Stimulated activated memory B cell treated with anti-CD40 and anti-IgM and Interleukin-4, amounts not matched to agents 10 μg/mL and 1 μg/mL and 100 μg/mL, for 72 hours (primary cell): ENCODE measurements around the gene NRF1.
A peak's percentile ranks its signal among the peaks of the same experiment; 100 is the strongest.

Experiments used
- ATAC-seq: fragments of 150-1000 bp; cut with Tn5 transposase; 2 replicates; pipeline ENCODE4 v1.10.0; 2021
- H3K27ac Mint-ChIP-seq: one replicate; pipeline ENCODE4 v1.8.0; 2022; ENCODE audit warnings: mild to moderate bottlenecking, mixed read lengths
- H3K27me3 Mint-ChIP-seq: one replicate; pipeline ENCODE4 v1.8.0; 2022; ENCODE audit warnings: mixed read lengths
- H3K36me3 Mint-ChIP-seq: one replicate; pipeline ENCODE4 v1.8.0; 2022; ENCODE audit warnings: mixed read lengths
- H3K4me1 Mint-ChIP-seq: one replicate; pipeline ENCODE4 v1.8.0; 2022; ENCODE audit warnings: mixed read lengths
- H3K4me3 Mint-ChIP-seq: one replicate; pipeline ENCODE4 v1.8.0; 2022; ENCODE audit warnings: mild to moderate bottlenecking, moderate library complexity, mixed read lengths
- H3K9me3 Mint-ChIP-seq: one replicate; pipeline ENCODE4 v1.8.0; 2022; ENCODE audit warnings: mixed read lengths

The NRF1 gene

GRCh38 chr7:129769866-129770808, 158.6 kb downstream of the NRF1 start:
- Mint-ChIP-seq H3K27me3 (peaks cover under 1% of the 10 kb centered on the region), H3K9me3 (no peaks in the 10 kb centered on the region), H3K27ac (no peak overlapping the region), H3K4me3 (no peak overlapping the region), H3K36me3 (no peaks in the 10 kb centered on the region), H3K4me1 (peaks cover 15% of the 10 kb centered on the region)
- no peak for ATAC-seq

GRCh38 chr7:129771201-129771927, 159.8 kb downstream of the NRF1 start:
- Mint-ChIP-seq H3K27ac (no peak overlapping the region), H3K27me3 (peaks cover 11% of the 10 kb centered on the region), H3K4me1 (peaks cover 15% of the 10 kb centered on the region), H3K9me3 (no peaks in the 10 kb centered on the region), H3K36me3 (no peaks in the 10 kb centered on the region), H3K4me3 (no peak overlapping the region)
- ATAC-seq: no peak

- peaks cover 15% of the 10 kb centered on the region for H3K27me3 Mint-ChIP-seq
- peaks cover 12% of the 10 kb centered on the region for H3K4me1 Mint-ChIP-seq
- H3K36me3 Mint-ChIP-seq: no peaks in the 10 kb centered on the region
- ATAC-seq: no peak
- no peak overlapping the region for H3K27ac Mint-ChIP-seq
- no peaks in the 10 kb centered on the region for H3K9me3 Mint-ChIP-seq
- no peak overlapping the region for H3K4me3 Mint-ChIP-seq
Measured at GRCh38 chr7:129771928-129772479, 160.5 kb downstream of the NRF1 start.

GRCh38 chr7:129772646-129773280, 161.2 kb downstream of the NRF1 start:
- H3K9me3 Mint-ChIP-seq: no peaks in the 10 kb centered on the region
- no peak for ATAC-seq
- peaks cover 22% of the 10 kb centered on the region for H3K27me3 Mint-ChIP-seq
- no peak overlapping the region for H3K27ac Mint-ChIP-seq
- no peaks in the 10 kb centered on the region for H3K36me3 Mint-ChIP-seq
- H3K4me1 Mint-ChIP-seq: peaks cover 8% of the 10 kb centered on the region
- H3K4me3 Mint-ChIP-seq: no peak overlapping the region

- H3K27ac Mint-ChIP-seq: no peak overlapping the region
- peaks cover 28% of the 10 kb centered on the region for H3K27me3 Mint-ChIP-seq
- no peaks in the 10 kb centered on the region for H3K9me3 Mint-ChIP-seq
- H3K36me3 Mint-ChIP-seq: no peaks in the 10 kb centered on the region
- ATAC-seq: no peak
- H3K4me1 Mint-ChIP-seq: peaks cover 10% of the 10 kb centered on the region
- H3K4me3 Mint-ChIP-seq: no peak overlapping the region
Measured at GRCh38 chr7:129773328-129773731, 161.8 kb downstream of the NRF1 start.

- H3K27me3 Mint-ChIP-seq: peaks cover 33% of the 10 kb centered on the region
- ATAC-seq: no peak
- H3K27ac Mint-ChIP-seq: no peak overlapping the region
- H3K9me3 Mint-ChIP-seq: no peaks in the 10 kb centered on the region
- H3K36me3 Mint-ChIP-seq: no peaks in the 10 kb centered on the region
- peaks cover 16% of the 10 kb centered on the region for H3K4me1 Mint-ChIP-seq
- no peak overlapping the region for H3K4me3 Mint-ChIP-seq
Measured at GRCh38 chr7:129773871-129774270, 162.4 kb downstream of the NRF1 start.

GRCh38 chr7:129774359-129774758, 162.8 kb downstream of the NRF1 start:
- no peak overlapping the region for H3K4me3 Mint-ChIP-seq
- H3K4me1 Mint-ChIP-seq: peaks cover 17% of the 10 kb centered on the region
- H3K36me3 Mint-ChIP-seq: no peaks in the 10 kb centered on the region
- ATAC-seq: no peak
- H3K27ac Mint-ChIP-seq: no peak overlapping the region
- H3K9me3 Mint-ChIP-seq: no peaks in the 10 kb centered on the region
- peaks cover 34% of the 10 kb centered on the region for H3K27me3 Mint-ChIP-seq

- Mint-ChIP-seq H3K4me3 (no peak overlapping the region), H3K27me3 (peaks cover 34% of the 10 kb centered on the region), H3K27ac (no peak overlapping the region), H3K36me3 (no peaks in the 10 kb centered on the region), H3K4me1 (peaks cover 17% of the 10 kb centered on the region), H3K9me3 (no peaks in the 10 kb centered on the region)
- no peak for ATAC-seq
Measured at GRCh38 chr7:129774871-129775694, 163.6 kb downstream of the NRF1 start.

GRCh38 chr7:129775695-129776361, 164.3 kb downstream of the NRF1 start:
- no peak overlapping the region for H3K4me3 Mint-ChIP-seq
- H3K9me3 Mint-ChIP-seq: no peaks in the 10 kb centered on the region
- H3K27me3 Mint-ChIP-seq: peaks cover 36% of the 10 kb centered on the region
- H3K4me1 Mint-ChIP-seq: peaks cover 17% of the 10 kb centered on the region
- H3K36me3 Mint-ChIP-seq: no peaks in the 10 kb centered on the region
- no peak overlapping the region for H3K27ac Mint-ChIP-seq
- no peak for ATAC-seq

- Mint-ChIP-seq H3K9me3 (no peaks in the 10 kb centered on the region), H3K4me1 (peaks cover 22% of the 10 kb centered on the region), H3K4me3 (no peak overlapping the region), H3K27me3 (peaks cover 42% of the 10 kb centered on the region), H3K36me3 (no peaks in the 10 kb centered on the region), H3K27ac (no peak overlapping the region)
- no peak for ATAC-seq
Measured at GRCh38 chr7:129776362-129776722, 164.8 kb downstream of the NRF1 start.

- no peaks in the 10 kb centered on the region for H3K9me3 Mint-ChIP-seq
- no peak overlapping the region for H3K4me3 Mint-ChIP-seq
- peaks cover 32% of the 10 kb centered on the region for H3K4me1 Mint-ChIP-seq
- ATAC-seq: no peak
- H3K36me3 Mint-ChIP-seq: no peaks in the 10 kb centered on the region
- H3K27me3 Mint-ChIP-seq: peaks cover 51% of the 10 kb centered on the region
- H3K27ac Mint-ChIP-seq: no peak overlapping the region
Measured at GRCh38 chr7:129777195-129777844, 165.8 kb downstream of the NRF1 start.

- Mint-ChIP-seq H3K27ac (no peak overlapping the region), H3K4me1 (peaks cover 38% of the 10 kb centered on the region), H3K4me3 (peak overlapping the region; percentile 66), H3K9me3 (no peaks in the 10 kb centered on the region), H3K27me3 (peaks cover 60% of the 10 kb centered on the region), H3K36me3 (no peaks in the 10 kb centered on the region)
- no peak for ATAC-seq
Measured at GRCh38 chr7:129777993-129778769, 166.7 kb downstream of the NRF1 start.
